ENCODE results near the gene HOXB1.
A peak's percentile ranks its signal among the peaks of the same experiment; 100 is the strongest.

Gene HOXB1

GRCh38 chr17:48499735-48500434 lies 30.9 kb downstream of the HOXB1 start:
- peaks cover 80% of the 10 kb centered on the region for H3K27me3 ChIP-seq (ENCODE audit: control insufficient read depth, insufficient read depth, low read length)
- H3K4me1 ChIP-seq (ENCODE audit: control insufficient read depth, insufficient read depth, low read length), result peaks cover 18% of the 10 kb centered on the region

GRCh38 chr17:48499248-48499647 lies 31.6 kb downstream of the HOXB1 start:
- Histone ChIP-seq H3K4me3 (ENCODE audit: low read depth, low read length) (no peak overlapping the region), H3K27me3 (ENCODE audit: control insufficient read depth, insufficient read depth, low read length) (peaks cover 86% of the 10 kb centered on the region), H3K27ac (ENCODE audit: low read depth, low read length) (no peak overlapping the region), H3K4me1 (ENCODE audit: control insufficient read depth, insufficient read depth, low read length) (peaks cover 13% of the 10 kb centered on the region), H3K9ac (ENCODE audit: low read depth, low read length) (no peak overlapping the region), H3K36me3 (ENCODE audit: control insufficient read depth, insufficient read depth, low read length) (no peaks in the 10 kb centered on the region), H3K9me3 (ENCODE audit: control insufficient read depth, insufficient read depth, low read length) (no peaks in the 10 kb centered on the region)

More at GRCh38 chr17:48499735-48500434, 30.9 kb downstream of the HOXB1 start:
- no peaks in the 10 kb centered on the region for H3K9me3 ChIP-seq (ENCODE audit: control insufficient read depth, insufficient read depth, low read length)
- no peaks in the 10 kb centered on the region for H3K36me3 ChIP-seq (ENCODE audit: control insufficient read depth, insufficient read depth, low read length)
- no peak overlapping the region for H3K27ac ChIP-seq (ENCODE audit: low read depth, low read length)
- no peak overlapping the region for H3K4me3 ChIP-seq (ENCODE audit: low read depth, low read length)
- H3K9ac ChIP-seq (ENCODE audit: low read depth, low read length), result no peak overlapping the region

- H3K9ac ChIP-seq (ENCODE audit: low read depth, low read length), result no peak overlapping the region
- H3K27ac ChIP-seq (ENCODE audit: low read depth, low read length), result no peak overlapping the region
- H3K4me3 ChIP-seq (ENCODE audit: low read depth, low read length), result no peak overlapping the region
These were observed 32.5 kb downstream of the HOXB1 start for GRCh38 chr17:48498164-48498850.

GRCh38 chr17:48497103-48497502 lies 33.7 kb downstream of the HOXB1 start:
- Histone ChIP-seq H3K4me3 (ENCODE audit: low read depth, low read length) (no peak overlapping the region), H3K27me3 (ENCODE audit: control insufficient read depth, insufficient read depth, low read length) (peaks cover 90% of the 10 kb centered on the region), H3K36me3 (ENCODE audit: control insufficient read depth, insufficient read depth, low read length) (no peaks in the 10 kb centered on the region), H3K27ac (ENCODE audit: low read depth, low read length) (no peak overlapping the region), H3K9ac (ENCODE audit: low read depth, low read length) (no peak overlapping the region), H3K9me3 (ENCODE audit: control insufficient read depth, insufficient read depth, low read length) (no peaks in the 10 kb centered on the region), H3K4me1 (ENCODE audit: control insufficient read depth, insufficient read depth, low read length) (peaks cover 12% of the 10 kb centered on the region)

More at GRCh38 chr17:48498164-48498850, 32.5 kb downstream of the HOXB1 start:
- peaks cover 6% of the 10 kb centered on the region for H3K4me1 ChIP-seq (ENCODE audit: control insufficient read depth, insufficient read depth, low read length)
- no peaks in the 10 kb centered on the region for H3K36me3 ChIP-seq (ENCODE audit: control insufficient read depth, insufficient read depth, low read length)
- no peaks in the 10 kb centered on the region for H3K9me3 ChIP-seq (ENCODE audit: control insufficient read depth, insufficient read depth, low read length)
- peaks cover 89% of the 10 kb centered on the region for H3K27me3 ChIP-seq (ENCODE audit: control insufficient read depth, insufficient read depth, low read length)

- Histone ChIP-seq H3K27me3 (ENCODE audit: control insufficient read depth, insufficient read depth, low read length) (peaks cover 83% of the 10 kb centered on the region), H3K4me1 (ENCODE audit: control insufficient read depth, insufficient read depth, low read length) (peaks cover 23% of the 10 kb centered on the region), H3K4me3 (ENCODE audit: low read depth, low read length) (no peak overlapping the region), H3K9ac (ENCODE audit: low read depth, low read length) (no peak overlapping the region), H3K9me3 (ENCODE audit: control insufficient read depth, insufficient read depth, low read length) (no peaks in the 10 kb centered on the region), H3K36me3 (ENCODE audit: control insufficient read depth, insufficient read depth, low read length) (no peaks in the 10 kb centered on the region), H3K27ac (ENCODE audit: low read depth, low read length) (no peak overlapping the region)
These were observed 36.5 kb downstream of the HOXB1 start for GRCh38 chr17:48494335-48494734.

- H3K4me1 ChIP-seq (ENCODE audit: control insufficient read depth, insufficient read depth, low read length), result peaks cover 18% of the 10 kb centered on the region
- no peaks in the 10 kb centered on the region for H3K9me3 ChIP-seq (ENCODE audit: control insufficient read depth, insufficient read depth, low read length)
- peaks cover 73% of the 10 kb centered on the region for H3K27me3 ChIP-seq (ENCODE audit: control insufficient read depth, insufficient read depth, low read length)
- peak overlapping the region; percentile 53 for H3K4me3 ChIP-seq (ENCODE audit: low read depth, low read length)
- no peak overlapping the region for H3K9ac ChIP-seq (ENCODE audit: low read depth, low read length)
- no peak overlapping the region for H3K27ac ChIP-seq (ENCODE audit: low read depth, low read length)
- no peaks in the 10 kb centered on the region for H3K36me3 ChIP-seq (ENCODE audit: control insufficient read depth, insufficient read depth, low read length)
These were observed 38.2 kb downstream of the HOXB1 start for GRCh38 chr17:48492401-48493298.

- Histone ChIP-seq H3K9me3 (ENCODE audit: control insufficient read depth, insufficient read depth, low read length) (no peaks in the 10 kb centered on the region), H3K4me3 (ENCODE audit: low read depth, low read length) (no peak overlapping the region), H3K4me1 (ENCODE audit: control insufficient read depth, insufficient read depth, low read length) (peaks cover 18% of the 10 kb centered on the region), H3K27ac (ENCODE audit: low read depth, low read length) (no peak overlapping the region), H3K36me3 (ENCODE audit: control insufficient read depth, insufficient read depth, low read length) (no peaks in the 10 kb centered on the region), H3K9ac (ENCODE audit: low read depth, low read length) (no peak overlapping the region), H3K27me3 (ENCODE audit: control insufficient read depth, insufficient read depth, low read length) (peaks cover 71% of the 10 kb centered on the region)
These were observed 39.1 kb downstream of the HOXB1 start for GRCh38 chr17:48491527-48492273.

- H3K27me3 ChIP-seq (ENCODE audit: control insufficient read depth, insufficient read depth, low read length), result peaks cover 63% of the 10 kb centered on the region
- H3K27ac ChIP-seq (ENCODE audit: low read depth, low read length), result no peak overlapping the region
- H3K9me3 ChIP-seq (ENCODE audit: control insufficient read depth, insufficient read depth, low read length), result no peaks in the 10 kb centered on the region
- peaks cover 20% of the 10 kb centered on the region for H3K4me1 ChIP-seq (ENCODE audit: control insufficient read depth, insufficient read depth, low read length)
- H3K4me3 ChIP-seq (ENCODE audit: low read depth, low read length), result no peak overlapping the region
- H3K36me3 ChIP-seq (ENCODE audit: control insufficient read depth, insufficient read depth, low read length), result no peaks in the 10 kb centered on the region
- no peak overlapping the region for H3K9ac ChIP-seq (ENCODE audit: low read depth, low read length)
These were observed 40.3 kb downstream of the HOXB1 start for GRCh38 chr17:48490451-48490892.

- no peaks in the 10 kb centered on the region for H3K9me3 ChIP-seq (ENCODE audit: control insufficient read depth, insufficient read depth, low read length)
- H3K4me1 ChIP-seq (ENCODE audit: control insufficient read depth, insufficient read depth, low read length), result peaks cover 20% of the 10 kb centered on the region
- H3K4me3 ChIP-seq (ENCODE audit: low read depth, low read length), result no peak overlapping the region
- H3K27ac ChIP-seq (ENCODE audit: low read depth, low read length), result no peak overlapping the region
- peaks cover 56% of the 10 kb centered on the region for H3K27me3 ChIP-seq (ENCODE audit: control insufficient read depth, insufficient read depth, low read length)
- no peaks in the 10 kb centered on the region for H3K36me3 ChIP-seq (ENCODE audit: control insufficient read depth, insufficient read depth, low read length)
- no peak overlapping the region for H3K9ac ChIP-seq (ENCODE audit: low read depth, low read length)
These were observed 41.0 kb downstream of the HOXB1 start for GRCh38 chr17:48489781-48490180.

- no peaks in the 10 kb centered on the region for H3K9me3 ChIP-seq (ENCODE audit: control insufficient read depth, insufficient read depth, low read length)
- H3K9ac ChIP-seq (ENCODE audit: low read depth, low read length), result no peak overlapping the region
- H3K4me1 ChIP-seq (ENCODE audit: control insufficient read depth, insufficient read depth, low read length), result peaks cover 22% of the 10 kb centered on the region
- H3K27me3 ChIP-seq (ENCODE audit: control insufficient read depth, insufficient read depth, low read length), result peaks cover 46% of the 10 kb centered on the region
- no peaks in the 10 kb centered on the region for H3K36me3 ChIP-seq (ENCODE audit: control insufficient read depth, insufficient read depth, low read length)
- no peak overlapping the region for H3K4me3 ChIP-seq (ENCODE audit: low read depth, low read length)
- H3K27ac ChIP-seq (ENCODE audit: low read depth, low read length), result no peak overlapping the region
These were observed 42.2 kb downstream of the HOXB1 start for GRCh38 chr17:48488548-48489106.

All from HUES48 (cell line).